NCI-H128 (cell line): ENCODE data around the gene ARVCF.

ENCODE experiments used
- DNase-seq: peaks from one replicate; lab custom pipeline; 2025; ENCODE audit not compliant: unreplicated experiment; lab: John Stamatoyannopoulos, UW

Gene ARVCF

DNA sequence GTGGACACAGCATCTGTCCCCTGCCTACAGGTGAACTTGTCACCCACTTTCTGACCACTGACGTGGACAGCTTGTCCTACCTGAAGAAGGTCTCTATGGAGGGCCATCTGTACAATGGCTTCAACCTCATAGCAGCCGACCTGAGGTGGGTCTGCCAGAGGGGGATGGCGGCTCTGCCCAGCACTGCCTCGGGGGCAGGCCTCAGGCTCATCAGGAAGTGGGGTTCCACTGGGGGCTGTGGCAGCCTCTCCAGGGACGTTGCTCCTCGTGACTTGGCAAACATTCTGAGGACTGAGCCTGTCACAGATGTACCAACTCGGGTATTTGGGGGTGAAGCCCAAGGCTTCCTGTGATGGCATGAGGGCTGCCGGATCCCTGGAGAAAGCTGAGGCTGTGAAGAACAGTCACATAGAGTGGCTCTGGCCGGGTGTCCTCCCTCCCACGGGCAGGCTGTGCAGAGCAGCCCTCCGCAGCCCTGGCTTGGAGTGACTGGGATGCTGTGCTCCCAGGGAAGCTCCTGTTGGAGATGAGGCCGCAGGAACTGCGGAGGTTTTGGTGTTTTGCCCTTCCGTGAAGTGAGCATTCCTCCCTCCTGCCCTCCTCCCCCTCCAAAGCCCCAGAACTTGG lies 36.9 kb upstream of the ARVCF start:
- no peak for DNase-seq

DNA sequence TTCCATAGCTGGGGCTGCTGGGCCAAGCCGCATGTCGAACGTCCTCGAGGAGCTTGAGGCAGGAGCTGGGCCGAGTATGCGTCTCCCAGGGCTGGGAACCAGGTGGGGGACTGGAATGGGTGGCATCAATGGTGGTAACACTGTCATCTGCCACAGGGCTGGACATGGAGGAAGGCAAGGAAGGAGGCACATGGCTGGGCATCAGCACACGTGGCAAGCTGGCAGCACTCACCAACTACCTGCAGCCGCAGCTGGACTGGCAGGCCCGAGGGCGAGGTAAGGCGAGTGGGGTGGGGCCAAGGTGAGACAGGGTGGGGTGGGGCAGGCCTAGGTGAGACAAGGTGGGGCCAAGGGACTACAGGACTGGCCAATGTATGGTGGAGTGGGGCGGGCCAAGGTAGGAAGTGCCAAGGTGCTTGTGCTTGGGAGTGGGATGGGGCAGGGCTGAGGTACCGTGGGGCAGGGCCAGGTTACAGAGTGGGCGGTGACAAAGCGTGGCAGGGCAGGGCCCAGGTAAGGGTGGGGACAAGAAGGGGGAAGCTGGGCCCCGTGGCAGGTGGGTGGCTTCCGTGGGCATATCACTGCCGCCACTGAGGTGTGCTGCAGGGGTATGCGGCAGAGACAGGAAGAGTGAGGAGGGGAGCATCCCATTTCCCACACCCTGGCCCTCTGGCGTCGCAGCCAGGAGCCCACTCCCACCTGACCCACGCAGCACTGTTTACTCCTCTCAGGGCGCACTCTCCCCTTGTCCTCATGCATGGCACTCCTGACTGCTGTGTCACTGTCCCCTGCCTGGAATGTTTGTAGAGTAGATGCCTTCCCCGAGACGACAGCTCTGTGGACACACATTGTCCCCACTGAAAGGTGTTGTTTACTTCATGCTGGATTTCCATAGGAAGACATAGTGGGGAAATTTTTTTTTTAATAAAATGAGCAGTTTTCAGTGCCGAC lies 36.0 kb upstream of the ARVCF start:
- DNase-seq: no peak

DNA sequence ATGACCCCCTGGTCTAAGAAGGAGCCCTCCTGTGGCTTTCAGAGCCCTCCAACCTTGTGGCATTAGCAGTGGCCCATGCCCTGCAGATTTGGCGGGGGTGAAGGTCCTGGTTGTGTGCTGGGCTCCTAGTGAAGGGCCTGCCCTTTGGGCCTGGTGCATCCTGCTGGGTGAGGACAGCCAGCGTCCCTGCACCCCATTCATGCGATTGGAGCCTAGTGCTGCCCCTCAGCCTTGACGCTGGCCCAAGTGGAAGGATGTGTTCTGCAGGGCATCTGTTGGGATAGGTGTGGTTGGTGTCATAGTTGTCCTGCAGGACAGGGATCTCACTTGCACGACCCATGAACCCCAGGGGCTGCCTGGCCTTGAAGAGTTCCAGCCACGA lies 35.3 kb upstream of the ARVCF start:
- no peak for DNase-seq

DNA sequence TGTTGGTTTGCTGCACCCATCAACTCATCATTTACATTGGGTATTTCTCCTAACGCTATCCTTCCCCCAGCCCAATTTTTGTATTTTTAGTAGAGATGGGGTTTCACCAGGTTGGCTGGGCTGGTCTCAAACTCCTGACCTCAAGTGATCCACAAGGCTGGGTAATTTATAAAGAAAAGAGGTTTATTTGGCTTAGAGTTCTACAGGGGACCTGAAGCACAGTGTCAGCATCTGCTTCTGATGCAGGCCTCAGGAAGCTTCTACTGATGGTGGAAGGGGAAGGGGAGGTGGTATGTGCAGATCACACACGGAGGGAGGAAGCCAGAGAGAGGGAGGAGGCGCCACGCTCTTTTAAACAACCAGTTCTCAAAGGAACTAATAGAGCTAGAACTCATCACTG lies 30.1 kb upstream of the ARVCF start:
- no peak for DNase-seq

DNA sequence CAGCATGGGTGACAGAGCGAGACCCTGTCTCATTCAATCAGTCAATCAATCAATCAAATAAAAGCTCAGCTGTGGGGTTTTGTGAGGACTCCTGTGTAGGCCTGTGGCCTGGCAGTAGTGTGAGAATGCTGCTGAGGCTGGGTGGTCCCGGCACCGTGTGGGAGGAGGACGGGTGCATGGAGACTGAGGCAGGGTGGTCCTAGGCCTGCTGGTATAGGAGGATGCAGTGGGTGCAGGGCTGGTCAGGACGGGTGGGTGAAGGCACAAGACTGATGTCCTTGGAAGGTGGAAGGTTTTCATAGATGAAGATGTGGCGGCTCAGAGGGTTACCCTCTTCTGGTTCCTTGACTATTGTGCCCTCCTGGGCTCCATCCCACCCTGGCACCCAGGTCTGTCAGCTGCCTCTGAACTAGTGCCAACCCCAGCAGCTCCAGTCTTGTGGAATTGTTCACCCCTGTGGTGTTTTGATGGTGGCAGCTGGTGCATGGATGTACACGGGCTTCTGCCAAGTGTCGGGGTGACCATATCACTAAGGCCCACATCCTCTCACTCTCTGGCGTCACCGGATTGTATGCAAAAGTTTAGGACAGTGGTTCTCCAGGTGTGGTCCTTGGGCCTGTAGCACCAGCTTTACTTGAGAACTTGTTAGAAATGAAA lies 28.0 kb upstream of the ARVCF start:
- no peak for DNase-seq

DNA sequence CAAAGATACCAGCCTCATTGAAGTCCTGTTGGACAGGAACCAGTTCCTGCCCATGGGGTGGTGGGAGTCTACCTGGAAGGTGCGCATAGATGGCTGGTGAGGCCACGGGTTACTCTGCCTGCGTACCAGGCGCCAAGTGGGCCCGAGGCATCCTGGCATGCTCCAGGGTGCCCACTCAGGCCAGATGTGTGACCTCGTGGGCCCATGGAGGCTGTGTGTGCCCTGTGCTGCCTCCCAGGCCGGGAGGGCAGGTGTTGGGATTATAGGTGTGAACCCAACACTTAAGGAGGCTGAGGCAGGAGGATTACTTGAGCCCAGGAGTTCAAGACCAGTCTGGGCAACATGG lies 27.3 kb upstream of the ARVCF start:
- no peak for DNase-seq

DNA sequence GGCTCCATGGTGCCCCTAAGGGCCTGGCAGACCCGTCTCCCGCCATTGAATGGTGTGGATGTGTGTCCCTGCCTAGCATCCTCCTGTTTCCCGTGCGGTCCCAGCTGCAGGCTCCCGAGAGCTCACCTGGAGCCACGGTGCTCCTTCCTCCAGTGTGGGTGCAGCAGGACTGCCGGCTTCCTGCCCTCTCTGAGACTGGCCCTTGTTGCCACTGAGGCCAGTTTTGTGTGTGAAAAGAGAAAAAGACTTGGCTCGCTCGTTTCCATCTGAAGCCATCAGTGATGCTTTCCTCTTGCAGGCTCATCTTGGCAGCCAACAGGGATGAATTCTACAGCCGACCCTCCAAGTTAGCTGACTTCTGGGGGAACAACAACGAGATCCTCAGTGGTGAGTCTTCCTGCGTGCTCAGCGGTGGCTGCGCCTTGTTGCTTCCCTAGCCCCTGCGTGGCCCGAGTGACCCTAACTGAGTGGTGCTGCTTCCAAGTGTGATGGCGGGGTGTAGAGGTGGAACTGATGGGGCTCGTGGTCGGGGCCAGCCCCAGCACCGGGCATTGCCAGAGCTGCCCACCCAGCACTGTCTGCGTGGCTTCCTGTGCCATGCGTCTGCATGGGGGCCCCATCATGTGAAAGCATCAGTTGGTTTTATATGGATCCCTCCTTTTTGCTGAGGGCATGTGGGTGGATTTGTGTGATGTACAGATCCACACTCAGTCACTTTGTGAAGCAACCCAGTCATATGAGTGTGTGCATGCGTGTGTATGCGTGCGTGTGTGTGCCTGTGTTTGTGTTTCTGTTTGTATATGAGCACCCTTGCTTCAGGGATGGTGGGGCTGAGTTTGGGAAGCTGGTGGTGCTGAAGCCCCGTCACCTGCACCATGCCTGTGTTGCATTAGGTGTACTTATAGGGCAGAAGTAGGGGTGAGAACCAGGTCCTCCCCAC lies 26.7 kb upstream of the ARVCF start:
- DNase-seq: no peak

DNA sequence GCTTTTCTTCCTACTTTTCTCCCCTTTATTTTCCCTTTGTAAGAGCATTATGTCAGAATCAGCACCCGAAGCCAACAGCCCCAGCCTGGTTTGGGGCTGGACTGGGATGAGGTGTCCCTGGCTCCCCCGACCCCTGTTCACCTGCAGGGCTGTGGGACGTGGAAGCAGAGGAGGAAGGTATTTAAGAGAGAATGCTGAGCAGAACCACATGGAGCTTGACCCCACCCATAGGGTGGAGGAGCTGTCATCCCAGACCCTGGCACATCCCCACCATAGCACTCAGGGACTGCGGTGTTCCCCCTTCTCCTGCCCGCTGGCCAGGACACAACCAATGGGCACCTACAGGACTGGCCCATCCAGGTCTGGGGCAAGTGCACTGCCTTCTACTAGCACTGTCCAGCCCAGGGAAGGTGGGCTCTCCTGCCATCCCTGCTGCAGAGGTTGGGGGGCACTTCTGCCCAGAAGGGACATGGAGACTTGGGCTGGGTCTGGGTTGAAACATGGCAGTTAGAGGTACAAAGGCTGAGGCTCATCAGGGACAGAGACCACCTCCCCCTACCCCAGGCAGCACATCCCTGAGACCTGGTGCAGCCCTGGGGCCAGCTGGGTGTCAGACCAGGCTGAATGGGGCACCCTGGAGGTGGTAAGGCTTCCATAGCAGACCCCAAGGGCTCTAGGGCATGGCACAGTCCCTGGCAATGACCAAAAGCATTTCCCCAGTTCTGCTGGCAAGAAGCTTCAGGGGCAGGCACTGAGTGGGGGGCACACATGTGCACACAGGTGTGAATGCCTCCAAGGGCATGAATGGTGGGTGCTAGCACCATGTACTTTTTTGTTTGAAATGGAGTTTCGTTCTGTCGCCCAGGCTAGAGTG lies 23.9 kb upstream of the ARVCF start:
- DNase-seq: no peak

DNA sequence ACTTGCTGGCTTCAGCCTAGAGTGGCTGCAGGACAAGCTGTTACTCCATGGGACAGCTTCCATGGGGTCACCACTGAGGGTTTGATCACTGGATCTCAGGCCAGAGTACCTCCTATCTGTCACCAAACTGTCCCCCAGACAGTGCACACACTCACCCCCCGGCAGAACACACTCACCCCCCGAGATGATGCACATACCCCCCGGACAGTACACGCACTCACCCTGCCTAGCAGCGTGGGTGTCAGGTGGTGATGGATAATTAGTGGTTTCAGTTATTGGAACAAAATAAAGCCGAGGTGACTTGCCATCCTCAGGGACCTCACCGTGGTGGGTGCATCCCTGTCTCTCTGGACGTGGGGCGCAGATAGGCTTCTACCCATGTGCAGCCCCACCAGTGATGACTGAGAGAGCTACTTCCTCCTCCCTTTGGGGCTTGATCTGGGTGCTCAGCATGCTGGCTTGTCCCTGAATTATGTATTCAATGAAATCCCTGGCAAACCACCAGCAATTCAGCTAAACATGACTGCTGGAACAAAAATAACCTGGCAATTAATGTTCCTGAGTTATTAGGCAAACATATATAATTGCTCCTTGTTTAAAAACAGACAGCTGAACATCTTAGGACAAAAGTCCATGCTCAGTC lies 23.2 kb upstream of the ARVCF start:
- no peak for DNase-seq

DNA sequence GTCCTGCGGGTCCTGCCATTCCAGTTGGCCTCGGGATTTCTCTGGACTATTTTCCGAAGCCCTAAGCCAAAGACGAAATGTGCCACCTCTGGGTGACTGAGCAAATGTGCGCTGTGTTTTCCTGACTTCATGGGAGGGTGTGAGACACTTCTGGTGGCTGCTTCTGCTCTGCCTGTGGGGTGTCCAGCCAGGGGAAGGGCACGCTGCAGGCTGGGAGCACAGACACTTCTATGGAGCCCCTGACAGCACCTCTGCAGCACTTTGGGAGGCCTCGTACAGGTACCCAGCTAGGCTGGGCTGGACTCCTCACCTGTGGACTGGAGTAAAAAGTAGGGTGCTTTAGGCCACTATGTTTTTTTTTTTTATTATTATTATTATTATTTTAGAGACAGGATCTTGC lies 22.0 kb upstream of the ARVCF start:
- DNase-seq: no peak

DNA sequence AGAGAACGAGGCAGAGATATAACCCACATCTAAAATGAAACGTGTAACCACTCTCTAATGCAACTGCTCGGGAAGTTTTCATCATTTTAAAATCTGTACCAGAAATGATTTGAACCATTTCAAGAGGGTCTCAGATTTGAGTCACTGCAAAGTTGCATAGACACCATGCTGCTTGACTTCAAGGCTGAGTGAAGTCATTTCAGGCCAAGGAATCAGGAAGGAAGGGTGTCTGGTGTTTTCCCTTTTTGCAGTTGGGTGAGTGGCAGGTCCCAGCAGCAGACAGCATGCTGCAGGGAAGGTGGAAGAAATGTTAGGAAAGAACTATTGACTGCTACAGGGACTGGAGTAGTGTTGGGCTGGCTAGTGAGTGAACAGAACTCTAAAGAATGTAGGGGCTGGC lies 20.8 kb upstream of the ARVCF start:
- no peak for DNase-seq

DNA sequence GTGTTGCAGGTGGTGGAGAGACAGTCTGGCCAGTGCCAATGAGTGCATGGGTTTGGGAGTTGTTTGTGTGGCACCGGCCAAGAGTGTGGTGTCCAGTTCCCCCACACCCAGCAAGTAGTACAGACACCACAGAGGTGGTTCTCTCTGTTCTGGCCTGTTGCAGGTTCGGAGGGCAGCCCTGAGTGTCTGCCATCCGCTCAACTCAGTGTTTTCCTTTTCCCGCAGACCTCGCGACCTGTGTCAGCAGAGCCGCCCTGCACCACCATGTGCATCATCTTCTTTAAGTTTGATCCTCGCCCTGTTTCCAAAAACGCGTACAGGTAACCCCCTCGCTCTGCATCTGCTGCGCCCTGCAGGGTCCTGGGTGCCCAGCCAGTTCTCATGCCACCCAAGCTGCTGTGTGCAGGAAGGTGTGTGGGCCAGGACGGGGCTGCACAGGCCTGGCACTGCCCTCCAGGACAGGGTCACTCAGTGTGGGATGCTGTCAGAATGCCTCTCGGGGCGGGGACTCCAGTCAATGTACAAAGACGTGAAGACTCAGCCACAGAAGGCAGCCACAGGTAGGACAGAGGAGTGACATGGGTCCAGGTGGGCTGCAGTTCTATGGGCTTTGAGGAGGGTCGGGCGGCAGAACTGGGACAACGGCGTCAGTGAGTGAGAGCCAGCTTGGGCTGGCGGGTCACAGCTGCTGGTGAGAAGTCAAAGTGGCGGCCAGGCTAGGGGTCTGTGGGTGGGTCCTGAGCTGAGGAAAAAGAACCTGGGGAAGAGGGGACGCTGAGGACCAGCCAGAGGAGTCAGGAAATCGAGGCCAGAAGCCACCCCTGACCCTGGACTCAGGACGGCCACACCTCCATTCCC lies 20.1 kb upstream of the ARVCF start:
- DNase-seq: no peak

DNA sequence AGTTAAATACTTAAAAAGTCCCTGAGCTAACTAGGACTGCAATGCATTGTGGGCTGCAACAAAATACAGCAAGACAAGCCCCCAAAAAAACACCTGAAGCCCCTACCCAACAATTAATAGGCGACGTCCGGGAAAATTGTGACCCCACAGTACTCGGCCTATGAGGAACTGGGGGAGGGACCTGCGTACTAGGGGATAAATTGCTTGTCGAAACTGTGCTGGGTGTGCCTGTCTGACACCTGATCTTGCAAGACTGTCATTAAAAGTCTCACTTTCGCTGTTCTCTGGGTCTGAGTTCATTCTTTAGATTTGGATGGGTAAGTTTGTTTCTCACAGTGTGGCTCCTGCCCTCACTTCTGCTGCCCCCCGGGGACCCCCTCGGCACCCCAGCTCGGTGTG lies 19.5 kb upstream of the ARVCF start:
- no peak for DNase-seq

DNA sequence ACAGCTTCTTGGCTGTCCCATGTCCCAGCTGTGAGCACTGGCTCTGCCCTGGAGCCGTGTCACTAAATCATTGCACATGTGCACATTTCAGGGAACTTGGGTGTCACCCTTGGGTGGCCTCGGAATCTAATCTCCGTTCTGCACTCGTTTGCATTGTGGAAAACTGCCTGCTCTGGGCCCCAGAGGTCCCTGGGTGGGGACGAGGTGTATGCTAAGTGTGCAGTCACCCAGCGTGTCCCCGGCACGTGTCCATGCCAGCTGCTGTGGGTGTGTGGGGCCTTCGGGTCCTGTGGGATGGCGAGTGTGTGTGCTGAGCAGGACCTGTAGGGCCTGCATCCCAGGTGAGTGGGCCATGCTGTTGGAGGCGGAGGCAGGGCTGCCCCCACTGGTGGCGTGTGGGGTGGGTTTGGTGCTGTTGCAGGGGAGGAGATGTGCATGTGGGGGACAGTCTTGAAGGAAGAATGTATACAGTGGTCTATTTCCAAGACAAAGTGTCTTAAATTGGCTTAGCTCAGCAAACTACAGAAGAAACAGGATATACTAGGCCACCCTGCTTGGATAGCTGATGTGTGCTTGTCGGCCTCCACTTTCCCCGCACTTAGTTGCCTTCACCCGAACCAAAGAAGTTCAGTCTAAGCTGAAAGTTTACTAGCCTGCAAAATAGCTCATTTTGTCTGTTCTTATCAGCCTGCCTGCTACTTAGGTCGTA lies 18.9 kb upstream of the ARVCF start:
- DNase-seq: no peak

DNA sequence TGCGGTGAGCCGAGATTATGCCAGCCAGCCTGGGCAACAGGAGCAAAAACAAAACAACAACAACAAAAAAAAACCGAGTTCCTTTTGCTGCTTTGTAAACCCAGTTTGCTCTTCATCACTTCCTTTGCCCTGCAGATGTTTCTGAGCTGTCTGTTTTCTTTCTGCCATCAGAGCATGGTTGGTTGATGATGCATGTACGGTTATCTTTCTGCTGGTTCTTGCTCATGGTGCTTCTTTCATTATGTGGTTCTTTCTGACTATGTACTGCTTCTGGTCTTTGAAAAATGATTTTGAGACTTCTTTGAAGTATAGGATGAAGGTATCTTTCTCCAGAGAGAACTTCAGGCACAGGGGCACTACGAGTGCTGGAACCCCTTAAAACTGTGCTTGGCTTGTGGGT lies 17.5 kb upstream of the ARVCF start:
- DNase-seq: no peak

DNA sequence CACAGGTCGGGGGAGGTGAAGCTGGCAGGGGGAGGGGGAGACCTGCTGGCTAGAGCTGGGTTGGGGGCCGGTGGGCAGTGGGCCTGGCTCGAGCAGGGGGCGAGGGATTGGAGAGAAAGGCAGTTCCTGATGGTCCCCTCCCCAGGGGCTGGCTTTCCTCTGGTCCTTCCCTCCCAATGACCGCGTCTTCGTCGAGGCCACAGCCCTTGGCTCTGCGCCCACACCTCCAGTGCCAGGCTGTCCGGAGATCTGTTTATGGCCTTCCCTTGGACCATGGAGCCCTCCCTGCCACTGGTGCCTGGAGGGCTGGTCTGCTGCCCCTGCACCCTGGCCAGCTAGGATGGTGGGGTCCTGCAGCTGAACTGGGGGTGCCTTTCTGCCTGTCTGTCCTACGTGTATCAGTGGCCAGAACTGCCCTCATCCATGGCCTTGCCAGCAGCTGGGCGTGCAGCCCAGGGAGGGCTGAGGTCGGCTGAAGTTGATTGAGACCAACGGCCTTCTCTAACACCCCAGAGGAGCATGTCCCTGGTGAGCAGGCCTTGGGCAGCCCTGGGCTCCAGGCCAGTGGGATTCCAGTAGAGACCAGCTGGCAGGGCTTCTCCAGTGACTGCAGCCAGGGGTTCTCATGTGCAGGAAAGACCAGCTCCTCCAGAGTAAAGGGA lies 16.6 kb upstream of the ARVCF start:
- no peak for DNase-seq

DNA sequence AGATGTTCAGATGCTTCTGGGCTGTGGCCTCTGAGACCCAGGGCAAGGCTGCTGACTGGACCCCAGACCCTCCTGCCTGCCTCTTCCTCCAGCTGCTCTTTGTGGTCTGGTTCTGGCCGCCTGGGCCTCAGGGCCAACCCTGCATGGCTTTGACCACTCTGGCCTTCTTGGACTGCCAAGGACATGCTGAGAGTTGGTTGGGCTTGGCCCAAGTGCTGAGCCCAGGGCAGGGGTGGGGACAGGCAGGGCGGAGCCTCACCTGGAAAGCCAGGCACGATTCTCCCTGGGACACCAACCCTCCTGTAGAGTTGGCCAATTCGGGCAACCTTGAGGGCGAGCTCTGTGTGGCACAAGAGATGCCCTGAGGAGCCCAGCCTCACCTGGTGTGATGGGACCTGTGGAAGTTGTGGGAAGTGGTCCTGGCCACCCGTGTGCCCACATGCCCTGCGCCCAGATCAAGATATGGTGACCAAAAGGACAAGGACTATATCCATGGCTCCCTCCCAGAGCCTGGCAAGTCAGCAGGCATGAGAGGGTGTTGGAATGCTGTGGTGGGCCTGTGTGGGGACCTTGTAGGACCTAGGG lies 15.9 kb upstream of the ARVCF start:
- DNase-seq: no peak
